CD4-positive, alpha-beta T cell treated with Interferon gamma for 1 hour (primary cell): ENCODE results near the gene G6PC3.
"Not testable (repeated sequence)": the region's sequence is repeated elsewhere in the genome, so short reads cannot be mapped to it uniquely, and the experiment has no call there.

Experiments used
- DNase-seq: peaks from one replicate; pipeline ENCODE4 v3.0.0-alpha.2; 2020

Gene G6PC3

GRCh38 chr17:44110823-44111633, 40.5 kb downstream of the G6PC3 start:
- peak; percentile 75 for DNase-seq

- DNase-seq: no peak
Observed at GRCh38 chr17:44111777-44112176, 41.2 kb downstream of the G6PC3 start.

DNA sequence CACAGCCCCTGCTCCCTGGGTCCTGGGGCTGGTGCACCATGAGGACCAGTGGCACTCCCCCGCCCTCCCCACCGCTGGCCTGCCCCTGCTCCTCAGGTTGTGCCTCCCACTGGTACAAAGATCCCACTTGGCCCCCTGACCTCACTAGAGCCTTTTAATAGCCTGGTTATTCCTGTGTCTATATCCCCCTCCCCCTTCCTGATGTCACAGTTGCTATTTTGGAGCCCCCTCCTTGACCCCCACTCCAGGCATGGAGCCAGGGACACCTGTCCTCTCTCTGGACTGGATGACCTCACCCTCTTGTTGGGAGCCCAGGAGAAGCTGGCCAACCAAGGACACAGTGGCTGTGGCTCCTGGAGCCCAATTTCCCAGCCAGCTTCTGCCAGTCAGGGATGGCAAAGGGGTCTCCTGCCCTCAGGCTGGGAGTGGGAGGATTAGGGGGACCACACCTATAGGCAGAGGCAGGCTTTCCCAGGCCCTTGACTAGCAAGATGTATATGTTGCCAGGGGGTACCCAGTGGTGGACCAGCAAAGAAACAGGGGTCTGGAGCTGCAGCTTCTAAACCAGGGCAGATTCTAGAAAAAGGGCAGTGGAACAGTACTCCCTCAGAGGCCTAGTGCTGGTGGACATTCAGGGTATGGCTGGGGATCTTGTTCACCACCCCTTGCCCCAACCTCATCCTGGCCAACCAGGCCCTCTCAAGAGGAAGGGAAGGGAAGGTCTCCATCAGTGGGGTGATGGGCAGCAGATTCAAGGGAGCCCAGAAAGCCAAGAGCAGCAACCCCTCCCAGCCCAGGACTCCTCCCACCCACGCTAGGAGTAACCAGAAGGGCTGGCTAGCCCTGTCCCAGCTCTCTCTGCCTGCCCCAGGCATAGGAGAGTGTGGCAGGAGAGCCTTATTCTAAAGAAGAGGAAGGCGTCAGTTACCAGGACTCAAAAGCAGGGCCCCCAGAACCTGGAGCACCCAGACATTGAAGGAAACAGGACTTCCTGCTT, 42.0 kb downstream of the G6PC3 start:
- no peak for DNase-seq

GRCh38 chr17:44113382-44113781, 42.8 kb downstream of the G6PC3 start:
- no peak for DNase-seq

DNA sequence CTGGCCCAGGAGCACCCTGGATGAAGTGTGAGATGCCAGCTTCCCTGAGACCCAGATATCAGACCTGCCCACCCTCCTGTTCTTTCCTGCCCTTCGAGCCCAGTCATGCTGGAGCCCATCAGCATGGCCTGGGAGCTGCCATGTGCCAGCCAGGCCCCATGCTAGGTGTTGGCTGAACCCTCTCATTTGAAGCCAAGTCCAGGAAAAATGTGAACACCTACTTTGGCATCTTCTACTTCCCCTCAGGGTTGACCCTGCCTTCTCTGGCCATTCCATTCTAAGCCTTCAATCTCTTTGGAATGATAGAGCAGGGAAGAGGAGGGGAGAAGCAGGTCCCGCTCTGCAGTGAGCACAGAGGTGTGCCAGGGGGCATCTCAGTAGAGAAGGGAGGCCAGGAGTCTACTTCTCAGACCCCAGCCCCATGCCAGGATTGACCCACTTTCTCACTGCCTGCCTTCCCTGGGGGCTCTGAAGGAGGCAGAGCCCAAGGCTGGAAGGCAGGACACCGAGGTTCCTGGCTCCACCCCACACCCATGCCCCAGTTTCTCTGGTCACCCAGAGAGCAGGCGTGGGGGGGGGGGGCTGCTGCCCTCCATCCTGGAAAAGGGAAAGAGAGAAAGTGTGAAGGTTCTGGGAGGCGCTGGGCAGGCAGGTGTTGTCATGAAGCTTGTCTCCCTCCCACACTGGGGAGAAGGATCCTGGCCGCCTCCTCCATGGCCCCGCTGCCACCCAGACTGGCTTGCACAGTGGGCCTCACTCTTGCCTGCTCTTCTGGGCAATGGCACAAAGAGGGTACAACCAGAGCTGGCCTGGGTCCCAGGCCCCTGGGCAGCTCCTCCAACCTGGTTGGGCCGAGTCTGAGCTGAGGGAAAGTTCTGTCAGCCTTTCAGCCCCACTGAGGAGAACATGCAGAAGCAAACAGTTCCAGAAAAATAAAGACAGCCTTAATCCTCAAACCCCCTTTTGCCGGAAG, 43.6 kb downstream of the G6PC3 start:
- no peak for DNase-seq

DNA sequence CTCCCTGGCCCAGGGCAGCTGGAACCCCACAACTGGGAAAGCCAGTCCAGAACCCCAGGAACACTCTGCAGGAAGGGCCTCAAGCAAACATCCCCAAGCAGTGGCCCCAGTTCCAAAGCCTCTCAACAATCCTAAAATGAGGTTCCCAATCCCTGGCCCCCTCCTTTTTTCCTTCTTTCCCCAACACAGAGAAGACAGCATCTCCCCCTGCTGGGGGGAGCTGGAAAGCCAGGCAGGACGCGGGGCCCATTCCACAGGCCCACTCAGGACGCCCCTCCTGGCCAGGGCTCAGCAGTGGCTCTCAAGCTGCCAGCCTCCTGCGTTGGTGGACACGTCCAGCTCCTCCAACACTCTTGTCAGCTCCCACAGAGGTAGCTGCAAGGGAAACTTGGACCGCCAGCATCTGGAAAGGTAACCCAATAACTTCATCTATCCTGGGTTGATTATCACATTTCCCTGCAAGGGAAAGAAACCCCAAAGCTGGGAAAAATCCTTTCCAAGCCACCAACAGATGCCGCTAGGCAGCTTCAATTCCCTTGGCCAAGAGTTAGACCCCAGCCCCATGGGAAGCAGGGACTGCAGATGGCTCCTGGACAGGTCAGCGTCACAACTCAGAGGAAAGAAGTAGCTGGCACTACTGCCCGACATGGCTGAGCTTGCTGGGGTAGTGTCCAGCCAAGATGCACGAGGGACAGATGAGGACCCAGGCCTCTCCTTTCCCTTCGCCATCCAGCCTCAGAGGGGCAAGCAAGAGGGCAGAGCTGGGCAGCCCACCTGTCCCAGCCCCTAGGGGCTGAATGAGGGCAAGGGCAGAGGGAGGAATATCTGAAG, 45.3 kb downstream of the G6PC3 start:
- no peak for DNase-seq

DNA sequence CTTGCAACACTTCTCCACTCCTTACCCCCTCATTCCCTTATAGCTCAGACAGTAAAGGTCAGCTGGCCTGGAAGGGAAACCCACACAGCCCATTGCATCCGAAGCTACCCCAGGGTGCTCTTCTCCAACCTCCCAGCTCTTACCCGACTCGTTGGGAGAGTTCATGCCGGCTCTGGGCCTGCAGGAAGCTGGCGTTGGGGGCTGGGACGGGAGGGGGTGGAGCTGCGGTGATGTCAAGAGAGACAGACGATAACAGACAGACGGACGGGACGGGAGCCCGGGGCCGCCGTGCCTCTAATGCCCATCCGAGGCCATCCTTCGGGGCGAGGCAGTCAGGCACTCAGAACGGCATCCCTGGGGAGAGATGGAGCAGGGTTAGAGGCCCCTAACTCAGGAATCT, 46.8 kb downstream of the G6PC3 start:
- no peak for DNase-seq

DNA sequence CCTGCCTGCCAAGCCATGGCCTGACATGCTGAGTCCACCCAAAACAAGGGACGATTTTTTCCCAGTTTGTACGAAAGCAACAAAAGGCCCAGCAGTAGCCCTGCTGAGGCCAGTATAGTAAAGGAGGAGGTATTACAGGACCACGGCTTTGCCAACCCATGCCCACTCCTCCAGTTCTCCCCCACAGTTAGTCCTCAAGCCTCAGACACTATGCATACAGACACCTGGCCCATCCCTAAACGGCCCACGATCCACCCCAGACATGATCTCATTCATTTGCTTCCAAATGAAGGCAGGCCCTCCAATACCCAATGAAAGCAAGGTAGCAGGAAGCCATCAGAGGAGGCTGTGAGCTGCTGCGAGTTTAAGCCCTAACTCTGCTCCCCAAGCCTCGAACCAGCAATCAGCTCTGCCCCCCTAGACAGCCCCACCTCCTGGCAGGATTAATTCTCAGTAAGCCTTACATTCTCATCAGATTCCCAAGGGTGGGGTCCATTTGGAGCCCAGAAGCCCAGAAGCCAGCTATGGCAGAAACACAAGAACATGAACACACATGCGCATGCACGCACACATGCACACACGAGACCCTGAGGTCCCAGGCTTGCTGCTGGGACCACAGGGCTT, 48.0 kb downstream of the G6PC3 start:
- no peak for DNase-seq

GRCh38 chr17:44119062-44119461, 48.5 kb downstream of the G6PC3 start:
- no peak for DNase-seq

- DNase-seq: no peak
Observed at GRCh38 chr17:44119798-44120197, 49.3 kb downstream of the G6PC3 start.

DNA sequence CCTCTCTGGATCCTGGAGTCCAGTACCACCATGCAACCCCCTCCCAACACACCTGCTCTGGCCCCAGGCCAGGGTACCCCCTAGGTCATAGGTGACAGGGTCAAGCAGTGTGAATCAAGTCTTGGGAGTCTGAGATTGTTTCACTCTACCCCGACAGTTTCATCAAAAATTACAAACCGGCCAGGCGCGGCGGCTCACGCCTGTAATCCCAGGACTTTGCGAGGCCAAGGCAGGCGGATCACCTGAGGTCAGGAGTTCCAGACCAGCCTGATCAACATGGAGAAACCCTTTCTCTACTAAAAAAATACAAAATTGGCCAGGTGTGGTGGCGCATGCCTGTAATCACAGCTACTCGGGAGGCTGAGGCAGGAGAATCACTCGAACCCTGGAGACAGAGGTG, 49.7 kb downstream of the G6PC3 start:
- DNase-seq: not testable (repeated sequence)

DNA sequence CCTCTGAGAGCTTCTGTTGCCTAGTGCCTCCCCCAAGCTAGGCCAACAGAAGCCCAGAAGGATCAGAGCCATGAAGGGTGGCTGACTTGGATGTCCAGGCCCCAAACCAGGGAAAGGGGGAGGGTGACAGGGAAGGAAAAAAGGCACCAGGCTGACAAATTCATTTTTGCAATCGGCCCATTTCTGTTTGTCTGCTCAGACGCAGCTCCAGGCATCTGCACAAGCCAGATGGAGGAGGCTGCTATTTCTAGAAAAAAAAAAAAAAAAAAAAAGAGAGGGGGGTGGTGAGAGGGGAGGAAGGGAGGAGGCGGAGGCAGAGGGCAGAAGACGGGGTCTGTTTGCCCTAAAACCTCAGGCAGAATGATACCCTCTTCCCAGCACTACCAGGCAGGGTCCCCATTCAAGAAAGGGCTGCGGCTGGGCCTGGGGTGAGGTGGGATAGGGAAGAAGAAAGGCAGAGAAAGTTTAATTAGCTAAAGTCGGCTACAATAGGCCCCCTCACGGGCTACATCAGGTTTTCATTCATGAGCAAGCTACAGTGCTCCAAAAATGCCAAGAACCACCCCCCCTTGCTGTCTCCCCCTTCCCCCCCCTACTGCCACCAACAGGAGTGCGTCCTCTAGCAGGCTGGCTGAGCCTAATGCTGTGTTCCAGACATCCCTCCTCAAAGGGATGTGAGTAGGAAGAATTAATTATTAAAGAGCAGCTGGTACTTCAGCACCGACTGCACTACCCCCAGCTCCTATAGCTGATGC, 50.5 kb downstream of the G6PC3 start:
- no peak for DNase-seq

DNA sequence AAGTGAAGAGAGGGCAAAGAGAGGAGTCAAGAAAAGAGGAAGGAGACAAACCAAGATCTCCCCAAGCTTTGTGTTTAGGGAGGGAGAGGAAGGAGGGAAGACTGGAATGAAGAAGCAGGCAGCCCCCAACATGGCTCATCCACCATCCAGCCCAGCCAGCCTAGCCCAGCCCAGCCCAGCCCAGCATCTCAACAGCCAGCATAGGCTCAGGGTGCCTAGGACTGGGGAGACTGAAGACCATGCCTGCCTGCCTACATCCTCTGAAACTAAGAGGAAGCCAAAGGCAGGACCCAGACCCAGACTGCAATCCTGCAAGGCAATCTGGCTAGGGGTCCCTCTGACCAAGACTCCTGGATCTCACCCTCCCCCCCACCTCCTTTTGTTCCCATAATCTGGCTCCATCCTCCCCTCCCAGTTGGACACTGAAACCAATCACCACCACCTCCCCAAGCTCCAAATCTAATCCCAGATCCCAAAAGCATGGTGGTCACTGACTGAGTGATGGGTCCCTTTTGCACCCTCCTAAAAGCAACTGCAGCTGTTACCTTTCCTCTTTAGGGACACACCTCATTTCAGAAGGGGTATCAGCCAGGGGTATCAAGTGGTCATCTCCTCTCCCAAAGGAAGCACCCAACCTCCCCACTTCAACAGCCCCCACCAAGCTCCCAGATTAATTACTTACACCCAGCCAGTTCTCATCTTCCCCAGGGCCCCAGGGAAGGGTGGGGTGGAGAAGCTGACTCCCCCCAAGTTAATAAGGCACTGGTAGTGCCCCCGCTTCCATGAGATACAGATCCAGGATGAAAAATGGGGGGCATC, 51.7 kb downstream of the G6PC3 start:
- DNase-seq: no peak

DNA sequence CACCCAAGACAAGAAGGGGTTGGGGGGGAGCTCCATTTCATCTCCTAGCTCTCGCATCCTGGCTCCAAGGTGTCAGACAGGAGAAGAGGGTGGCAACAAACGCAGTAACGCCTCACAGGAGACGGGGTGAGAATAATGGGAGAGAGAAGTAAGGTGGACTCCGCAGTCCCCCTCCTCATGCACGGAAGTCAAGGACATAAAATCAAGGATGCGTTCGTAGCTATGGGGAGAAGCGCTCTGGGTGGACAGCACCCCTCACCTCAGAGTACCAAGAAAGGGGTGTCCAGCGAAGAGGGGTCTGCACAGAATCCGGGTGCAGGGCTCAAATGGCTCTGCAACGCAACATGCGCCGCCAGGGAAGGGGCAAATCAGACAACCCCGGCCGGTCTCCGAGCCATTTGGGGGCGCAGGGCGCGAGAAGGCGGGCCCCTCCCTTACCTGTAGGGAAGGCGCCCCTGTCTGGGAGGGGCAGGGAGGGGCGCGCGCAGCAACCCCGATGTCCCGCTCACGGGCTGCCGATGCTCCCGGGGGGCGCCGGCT, 52.4 kb downstream of the G6PC3 start:
- DNase-seq: peak; percentile 16

GRCh38 chr17:44123356-44124117, 53.0 kb downstream of the G6PC3 start, which contains the start of gene HDAC5:
Gene HDAC5 (minus strand): TSS chr17:44123641. CDS start chr17:44117515, 6,126 bp downstream.
- peak; percentile 95 for DNase-seq

GRCh38 chr17:44124118-44124438, 53.5 kb downstream of the G6PC3 start:
- DNase-seq: no peak
